SK-N-SH treated with all-trans-retinoic acid at 6 μM for 48 hours (cell line): Measurements from ENCODE around the gene ALOX5.

ENCODE experiments used
- ATAC-seq: fragments of 200-7000 bp; cut with Tn5 transposase; 3 replicates; pipeline ENCODE4 v1.9.1; 2020; ENCODE audit warnings: mild to moderate bottlenecking, moderate library complexity
- ARNTL ChIP-seq: fragments of 450-650 bp; formaldehyde crosslinking; IDR thresholded peaks from 2 replicates; pipeline ENCODE4 v1.5.0; 2020; ENCODE audit warnings: low read depth, mild to moderate bottlenecking, moderate library complexity, borderline replicate concordance
- BACH2 ChIP-seq: fragments of 250-450 bp; sonication (Bioruptor Pico); IDR thresholded peaks from 2 replicates; pipeline ENCODE4 v1.9.0; 2021; ENCODE audit warnings: mild to moderate bottlenecking, borderline replicate concordance
- CREB5 ChIP-seq: fragments of 250-450 bp; sonication (Bioruptor Pico); IDR thresholded peaks from 2 replicates; pipeline ENCODE4 v1.5.1; 2020; ENCODE audit warnings: low read depth, mild to moderate bottlenecking, moderate library complexity
- CSDC2 ChIP-seq: fragments of 250-450 bp; sonication (Bioruptor Pico); IDR thresholded peaks from 2 replicates; pipeline ENCODE4 v1.5.0; 2020; ENCODE audit warnings: mild to moderate bottlenecking, moderate library complexity
- CSRNP3 ChIP-seq: fragments of 250-450 bp; sonication (Bioruptor Pico); IDR thresholded peaks from 2 replicates; pipeline ENCODE4 v1.5.1; 2021; ENCODE audit warnings: mild to moderate bottlenecking, moderate library complexity
- ESRRG ChIP-seq: fragments of 250-450 bp; sonication (Bioruptor Pico); IDR thresholded peaks from 2 replicates; pipeline ENCODE4 v1.6.1; 2021; ENCODE audit warnings: mild to moderate bottlenecking
- ISL1 ChIP-seq: fragments of 250-450 bp; sonication (Bioruptor Pico); IDR thresholded peaks from 2 replicates; pipeline ENCODE4 v2.1.2; 2022; ENCODE audit warnings: mild to moderate bottlenecking, moderate library complexity
- OSR1 ChIP-seq: fragments of 250-450 bp; sonication (Bioruptor Pico); IDR thresholded peaks from 2 replicates; pipeline ENCODE4 v1.8.0; 2022; ENCODE audit warnings: moderate library complexity, mild to moderate bottlenecking, inconsistent platforms
- PATZ1 ChIP-seq: fragments of 250-450 bp; sonication (Bioruptor Pico); IDR thresholded peaks from 2 replicates; pipeline ENCODE4 v1.8.0; 2020; ENCODE audit warnings: mild to moderate bottlenecking, moderate library complexity, borderline replicate concordance
- PPARA ChIP-seq: fragments of 250-450 bp; sonication (Bioruptor Pico); IDR thresholded peaks from 2 replicates; pipeline ENCODE4 v1.5.0; 2020; ENCODE audit warnings: mild to moderate bottlenecking, borderline replicate concordance
- RARB ChIP-seq: fragments of 250-450 bp; sonication (Bioruptor Pico); IDR thresholded peaks from 2 replicates; pipeline ENCODE4 v1.8.0; 2021; ENCODE audit warnings: mild to moderate bottlenecking, moderate library complexity
- SNAI2 ChIP-seq: fragments of 250-450 bp; sonication (Bioruptor Pico); IDR thresholded peaks from 2 replicates; pipeline ENCODE4 v1.5.0; 2020; ENCODE audit warnings: mild to moderate bottlenecking, moderate library complexity
- TCF4 ChIP-seq: fragments of 250-450 bp; sonication (Bioruptor Pico); IDR thresholded peaks from 2 replicates; pipeline ENCODE4 v1.8.0; 2021; ENCODE audit warnings: mild to moderate bottlenecking, moderate library complexity, borderline replicate concordance
- TOX ChIP-seq: fragments of 250-450 bp; sonication (Bioruptor Pico); IDR thresholded peaks from 2 replicates; pipeline ENCODE4 v1.8.0; 2021; ENCODE audit warnings: mild to moderate bottlenecking, moderate library complexity, borderline replicate concordance
- TSHZ2 ChIP-seq: fragments of 250-450 bp; sonication (Bioruptor Pico); IDR thresholded peaks from 2 replicates; pipeline ENCODE4 v1.5.0; 2020; ENCODE audit warnings: mild to moderate bottlenecking, moderate library complexity
- ZC3H10 ChIP-seq: fragments of 250-450 bp; sonication (Bioruptor Pico); IDR thresholded peaks from 2 replicates; pipeline ENCODE4 v1.5.1; 2021; ENCODE audit warnings: mild to moderate bottlenecking, moderate library complexity
- ZFP3 ChIP-seq: fragments of 250-450 bp; sonication (Bioruptor Pico); IDR thresholded peaks from 2 replicates; pipeline ENCODE4 v1.5.0; 2020; ENCODE audit warnings: mild to moderate bottlenecking, moderate library complexity
- ZFP30 ChIP-seq: fragments of 450-650 bp; formaldehyde crosslinking; IDR thresholded peaks from 2 replicates; pipeline ENCODE4 v1.5.0; 2022; ENCODE audit warnings: mild to moderate bottlenecking, moderate library complexity
- ZNF565 ChIP-seq: fragments of 450-650 bp; formaldehyde crosslinking; conservative IDR thresholded peaks from 2 replicates; pipeline ENCODE4 v1.5.0; 2020; ENCODE audit warnings: low read depth, mild to moderate bottlenecking, moderate library complexity
- ZNF70 ChIP-seq: fragments of 450-650 bp; formaldehyde crosslinking; IDR thresholded peaks from 2 replicates; pipeline ENCODE4 v1.5.0; 2020; ENCODE audit warnings: mild to moderate bottlenecking, moderate library complexity
- ZNF8 ChIP-seq: fragments of 450-650 bp; formaldehyde crosslinking; IDR thresholded peaks from 2 replicates; pipeline ENCODE4 v1.5.0; 2020; ENCODE audit warnings: mild to moderate bottlenecking, moderate library complexity

ALOX5 gene

GRCh38 chr10:45403151-45403550 is 29.1 kb downstream of the ALOX5 start:
- ATAC-seq = no peak
- TF ChIP-seq CSRNP3 (CRISPR knock-in tag) (no peak), ARNTL (CRISPR knock-in tag) (no peak), SNAI2 (CRISPR knock-in tag) (no peak), ZNF8 (CRISPR knock-in tag) (no peak), ZFP3 (CRISPR knock-in tag) (no peak), CREB5 (no peak), ESRRG (no peak), TCF4 (CRISPR knock-in tag) (no peak), ISL1 (CRISPR knock-in tag) (no peak), BACH2 (no peak), OSR1 (no peak), PATZ1 (CRISPR knock-in tag) (no peak), RARB (CRISPR knock-in tag) (no peak), ZNF565 (CRISPR knock-in tag) (no peak), TOX (CRISPR knock-in tag) (no peak), ZFP30 (no peak), ZC3H10 (no peak), ZNF70 (CRISPR knock-in tag) (no peak), PPARA (no peak), TSHZ2 (CRISPR knock-in tag) (no peak)
- TF ChIP-seq, all 23 proteins: peak for 0

- no peak for TF ChIP-seq SNAI2 (CRISPR knock-in tag)
- no peak for ATAC-seq
These were observed 30.2 kb downstream of the ALOX5 start for GRCh38 chr10:45404087-45404769.

GRCh38 chr10:45404770-45405120 is 30.7 kb downstream of the ALOX5 start:
- no peak for ATAC-seq
- no peak for TF ChIP-seq ZNF70 (CRISPR knock-in tag)
- TF ChIP-seq ESRRG = no peak
- TF ChIP-seq BACH2 = no peak
- no peak for TF ChIP-seq CREB5
- TF ChIP-seq ZNF565 (CRISPR knock-in tag) = no peak
- TF ChIP-seq OSR1 = no peak
- TF ChIP-seq ZFP3 (CRISPR knock-in tag) = no peak
- TF ChIP-seq TOX (CRISPR knock-in tag) = no peak
- no peak for TF ChIP-seq CSDC2 (CRISPR knock-in tag)
- no peak for TF ChIP-seq ZNF8 (CRISPR knock-in tag)
- TF ChIP-seq ISL1 (CRISPR knock-in tag) = no peak
- TF ChIP-seq RARB (CRISPR knock-in tag) = no peak
- TF ChIP-seq PATZ1 (CRISPR knock-in tag) = no peak
- TF ChIP-seq CSRNP3 (CRISPR knock-in tag) = no peak
- no peak for TF ChIP-seq ARNTL (CRISPR knock-in tag)
- TF ChIP-seq PPARA = no peak
- TF ChIP-seq ZFP30 = no peak
- TF ChIP-seq TSHZ2 (CRISPR knock-in tag) = no peak
